HCT116 (cell line): ENCODE results near the gene DLG2. TPM values are rescaled to one million over a fixed set of nuclear protein-coding genes. Genes with fewer than 3 reads are reported as not detected.

ENCODE experiments used
- ATAC-seq: fragments of 200-7000 bp; cut with Tn5 transposase; 2 replicates; pipeline ENCODE4 v1.9.1; 2020; ENCODE audit warnings: mild to moderate bottlenecking, moderate library complexity
- BruUV-seq: library from RNA; stranded (reverse); fragments of 400-500 nt; replicated peaks from 2 replicates; lab custom pipeline; 2021; lab: Mats Ljungman, UMichigan
- CTCF ChIA-PET: fragments of 300-600 bp; sonication (Branson Sonifier 250); formaldehyde crosslinking; loops from one replicate; lab custom pipeline; 2021; ENCODE audit warnings: antibody characterized with exemption; lab: Charles Lee
- POLR2A ChIA-PET: fragments of 300-600, 350-600 bp; sonication (Branson Sonifier 250); formaldehyde crosslinking; loops from one replicate; lab custom pipeline; 2021; ENCODE audit warnings: antibody characterized with exemption; lab: Charles Lee
- RAD21 ChIA-PET, 2 experiments: fragments of 300-600 bp; sonication (Branson Sonifier 250); formaldehyde crosslinking; loops; one replicate each; lab custom pipeline; 2023; ENCODE audit warnings: low total read pairs in 2 of 2; ENCODE audit not compliant: uncharacterized antibody in 2 of 2, unreplicated experiment in 2 of 2, low non-redundant PET in 1 of 2; lab: Charles Lee
- DNase-seq: peaks from one replicate; pipeline ENCODE4 v3.0.0-alpha.2; 2010; ENCODE audit warnings: low read depth, low spot score
- H2AFZ ChIP-seq: fragments of 200-600 bp; shearing (Covaris generic), sonication (generic); 2 replicates; pipeline ENCODE4 v1.6.1; 2017; ENCODE audit warnings: low read depth, mixed run types, mixed read lengths, antibody characterized with exemption, low read length; ENCODE audit not compliant: poor library complexity, severe bottlenecking
- H3K27ac ChIP-seq: 2 replicates; pipeline ENCODE4 v1.5.1; 2012; ENCODE audit warnings: low read depth, low read length
- H3K27me3 ChIP-seq: fragments of 200-600 bp; sonication (generic); 2 replicates; pipeline ENCODE4 v1.6.1; 2016; ENCODE audit warnings: mixed run types, low read length, mixed read lengths; ENCODE audit not compliant: insufficient read depth
- H3K36me3 ChIP-seq, 2 experiments: fragments of 200-500 bp in 1 of 2; fragments of 200-600 bp in 1 of 2; sonication (Bioruptor generic) in 1 of 2; sonication (generic) in 1 of 2; 2 replicates each; pipeline versions ENCODE4 v1.5.1 to v1.6.1; 2014 to 2016; ENCODE audit warnings: low read length in 2 of 2, inconsistent platforms in 1 of 2, mixed read lengths in 1 of 2, mixed run types in 1 of 2; ENCODE audit not compliant: insufficient read depth in 2 of 2, control insufficient read depth in 1 of 2
- H3K4me1 ChIP-seq, 2 experiments: fragments of 200-600 bp in 1 of 2; sonication (generic) in 1 of 2; 2 replicates each; pipeline versions ENCODE4 v1.5.1 to v1.6.1; 2012 to 2017; ENCODE audit warnings: low read length in 2 of 2, inconsistent platforms in 1 of 2, mild to moderate bottlenecking in 1 of 2, mixed read lengths in 1 of 2, mixed run types in 1 of 2, moderate library complexity in 1 of 2; ENCODE audit not compliant: insufficient read depth in 2 of 2, control insufficient read depth in 1 of 2
- H3K4me2 ChIP-seq: fragments of 200-600 bp; sonication (generic); 2 replicates; pipeline ENCODE4 v1.6.1; 2017; ENCODE audit warnings: mixed run types, low read length, mixed read lengths
- H3K4me3 ChIP-seq, 2 experiments: fragments of 200-600 bp in 1 of 2; sonication (generic) in 1 of 2; replicated peaks in 1 of 2; 2 replicates each; pipeline ENCODE4 v1.5.1; 2011 to 2016; ENCODE audit warnings: low read length in 2 of 2, control low read depth in 1 of 2, low read depth in 1 of 2, mild to moderate bottlenecking in 1 of 2, mixed read lengths in 1 of 2, mixed run types in 1 of 2
- H3K79me2 ChIP-seq: fragments of 200-600 bp; sonication (generic); 2 replicates; pipeline ENCODE4 v1.6.1; 2017; ENCODE audit warnings: mild to moderate bottlenecking, mixed run types, low read length, moderate library complexity, mixed read lengths; ENCODE audit not compliant: insufficient read depth
- H3K9ac ChIP-seq: fragments of 200-600 bp; sonication (generic); 2 replicates; pipeline ENCODE4 v1.6.1; 2016; ENCODE audit warnings: low read length, mixed read lengths
- H3K9me2 ChIP-seq: fragments of 200-600 bp; sonication (generic), shearing (Covaris generic); 2 replicates; pipeline ENCODE4 v1.6.1; 2017; ENCODE audit warnings: mixed run types, mild to moderate bottlenecking, moderate library complexity; ENCODE audit not compliant: insufficient read depth
- H3K9me3 ChIP-seq, 2 experiments: fragments of 200-500 bp in 1 of 2; fragments of 200-600 bp in 1 of 2; sonication (Bioruptor generic) in 1 of 2; sonication (generic) in 1 of 2; 2 replicates each; pipeline ENCODE4 v1.6.1; 2014 to 2017; ENCODE audit warnings: low read length in 2 of 2, mixed read lengths in 2 of 2, inconsistent platforms in 1 of 2, low read depth in 1 of 2, mild to moderate bottlenecking in 1 of 2, mixed run types in 1 of 2, moderate library complexity in 1 of 2; ENCODE audit not compliant: control insufficient read depth in 1 of 2, insufficient read depth in 1 of 2
- H4K20me1 ChIP-seq: fragments of 200-600 bp; sonication (generic), shearing (Covaris generic); 2 replicates; pipeline ENCODE4 v1.6.1; 2017; ENCODE audit warnings: mixed run types, mild to moderate bottlenecking, moderate library complexity; ENCODE audit not compliant: insufficient read depth
- CBX3 ChIP-seq: IDR thresholded peaks from 2 replicates; pipeline ENCODE4 v1.6.1; 2012; ENCODE audit warnings: low read depth
- EZH2 ChIP-seq: fragments of 200-600 bp; sonication (generic); IDR thresholded peaks from 2 replicates; pipeline ENCODE4 v1.6.1; 2017; ENCODE audit warnings: antibody characterized with exemption, mixed run types
- POLR2A ChIP-seq: IDR thresholded peaks from 2 replicates; pipeline ENCODE4 v1.7.0; 2011; ENCODE audit warnings: borderline replicate concordance; ENCODE audit not compliant: insufficient read depth, insufficient read length; ENCODE audit errors: extremely low read depth
- RAD21 ChIP-seq: IDR thresholded peaks from 2 replicates; pipeline ENCODE4 v1.6.1; 2012; ENCODE audit warnings: low read depth, mild to moderate bottlenecking
- REST ChIP-seq: IDR thresholded peaks from 2 replicates; pipeline ENCODE4 v1.6.1; 2012; ENCODE audit warnings: low read depth
- SP1 ChIP-seq: IDR thresholded peaks from 2 replicates; pipeline ENCODE4 v1.6.1; 2012; ENCODE audit warnings: low read depth
- SRF ChIP-seq: IDR thresholded peaks from 2 replicates; pipeline ENCODE4 v1.6.1; 2012; ENCODE audit warnings: low read depth
- YY1 ChIP-seq: IDR thresholded peaks from 2 replicates; pipeline ENCODE4 v1.6.1; 2011; ENCODE audit warnings: low read length, low read depth, moderate library complexity, mild to moderate bottlenecking; ENCODE audit not compliant: insufficient replicate concordance; ENCODE audit errors: extremely low read depth
- ZBTB33 ChIP-seq: IDR thresholded peaks from 2 replicates; pipeline ENCODE4 v1.6.1; 2011; ENCODE audit warnings: mild to moderate bottlenecking, low read length, moderate library complexity; ENCODE audit not compliant: insufficient replicate concordance; ENCODE audit errors: extremely low read depth
- ZNF274 ChIP-seq: fragments of 200-500 bp; sonication (Bioruptor generic); IDR thresholded peaks from 2 replicates; pipeline ENCODE4 v1.6.1; 2014; ENCODE audit warnings: mild to moderate bottlenecking, low read depth, low read length, inconsistent platforms
- intact Hi-C: fragments of 100-400 bp; cut with micrococcal nuclease; formaldehyde crosslinking; loops from 2 replicates; pipeline ENCODE4 v1.10.0; 2022
- total RNA-seq: library from RNA; stranded (reverse); gene quantifications from one replicate; pipeline ENCODE4 v1.2.1, GENCODE V29; 2021; ENCODE audit not compliant: unreplicated experiment

The DLG2 gene
- total RNA-seq, 1 experiment from 2014 or later = 2.4 TPM

GRCh38 chr11:83689144-83689780 is 1937.9 kb downstream of the DLG2 start:
- ATAC-seq = no peak
- intact Hi-C loops = no loop called here

GRCh38 chr11:83687787-83688186 is 1939.4 kb downstream of the DLG2 start:
- Histone ChIP-seq H3K79me2 (no peaks in the 10 kb centered on the region), H4K20me1 (no peaks in the 10 kb centered on the region), H2AFZ (no peak overlapping the region), H3K4me3 (no peak overlapping the region), H3K4me1 (no peaks in the 10 kb centered on the region), H3K9ac (no peak overlapping the region), H3K36me3 (no peaks in the 10 kb centered on the region), H3K27me3 (0 out of 2 replicates have a peak, but pooled peaks cover 10% of the 10 kb centered on the region), H3K9me3 (no peaks in the 10 kb centered on the region), H3K27ac (no peak overlapping the region), H3K4me2 (no peak overlapping the region), H3K9me2 (no peaks in the 10 kb centered on the region)
- BruUV-seq = no TSS peak
- intact Hi-C loops = no loop called here
- ATAC-seq (no peak), DNase-seq (no peak)
- ChIA-PET CTCF (no interaction called here), POLR2A (no interaction called here), RAD21 (no interaction called here)
- TF ChIP-seq EZH2 = no peak
- TF ChIP-seq YY1 = no peak
- TF ChIP-seq SRF = no peak
- TF ChIP-seq SP1 = no peak
- TF ChIP-seq REST = no peak
- TF ChIP-seq POLR2A = no peak
- TF ChIP-seq ZNF274 = no peak
- no peak for TF ChIP-seq RAD21
- no peak for TF ChIP-seq CBX3

More at GRCh38 chr11:83689144-83689780, 1937.9 kb downstream of the DLG2 start:
- Histone ChIP-seq H3K36me3 (no peaks in the 10 kb centered on the region), H3K79me2 (no peaks in the 10 kb centered on the region), H3K9ac (no peak overlapping the region), H3K9me2 (no peaks in the 10 kb centered on the region), H2AFZ (no peak overlapping the region), H3K9me3 (no peaks in the 10 kb centered on the region), H3K4me2 (no peak overlapping the region), H3K27me3 (peaks cover 12% of the 10 kb centered on the region), H3K4me3 (no peak overlapping the region), H3K27ac (no peak overlapping the region), H3K4me1 (no peaks in the 10 kb centered on the region)
- no peak for DNase-seq
- RAD21 ChIA-PET = no interaction called here
- BruUV-seq = no TSS peak
- CTCF ChIA-PET = no interaction called here
- POLR2A ChIA-PET = no interaction called here
- TF ChIP-seq SRF = no peak
- TF ChIP-seq SP1 = no peak
- TF ChIP-seq ZBTB33 = no peak
- TF ChIP-seq, all 23 proteins: peak for 0
- H4K20me1 ChIP-seq = no peaks in the 10 kb centered on the region
